NCI-H345 (cell line): ENCODE results near the gene MRPL45.

ENCODE experiments used
- DNase-seq: peaks from one replicate; lab custom pipeline; 2025; lab: John Stamatoyannopoulos, UW

MRPL45 gene

DNA sequence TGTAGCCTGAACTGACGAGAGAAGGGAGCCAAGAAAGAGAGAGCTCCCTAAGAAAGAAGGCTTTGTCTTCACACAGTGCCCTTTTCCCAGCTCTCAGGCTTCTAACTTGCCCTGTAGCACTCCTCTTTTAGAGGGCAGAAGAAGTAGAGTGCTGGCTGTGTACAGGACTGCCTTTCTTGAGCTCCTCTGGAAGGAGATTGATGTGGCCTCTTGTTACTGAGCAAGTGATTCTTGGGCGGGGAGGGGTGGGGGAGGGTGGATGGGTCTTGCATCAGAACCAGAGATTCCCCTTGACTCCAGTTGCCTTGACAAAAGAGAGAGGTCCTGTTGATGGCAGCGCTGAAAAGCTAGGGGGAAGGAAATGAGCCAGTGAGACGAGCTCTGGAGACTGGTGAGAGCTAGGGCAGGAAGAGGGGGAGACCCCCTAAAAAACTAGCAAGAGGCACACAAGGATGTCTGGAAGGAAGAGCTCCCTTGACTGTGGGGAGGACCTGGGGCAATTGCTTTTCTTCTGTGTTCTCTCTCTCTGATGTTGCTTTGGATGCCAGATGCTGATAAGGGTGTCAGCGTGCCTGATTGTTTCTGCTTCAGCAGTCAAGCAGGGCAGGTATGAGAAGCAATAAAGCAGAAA is 28.4 kb downstream of the MRPL45 start:
- no peak for DNase-seq

DNA sequence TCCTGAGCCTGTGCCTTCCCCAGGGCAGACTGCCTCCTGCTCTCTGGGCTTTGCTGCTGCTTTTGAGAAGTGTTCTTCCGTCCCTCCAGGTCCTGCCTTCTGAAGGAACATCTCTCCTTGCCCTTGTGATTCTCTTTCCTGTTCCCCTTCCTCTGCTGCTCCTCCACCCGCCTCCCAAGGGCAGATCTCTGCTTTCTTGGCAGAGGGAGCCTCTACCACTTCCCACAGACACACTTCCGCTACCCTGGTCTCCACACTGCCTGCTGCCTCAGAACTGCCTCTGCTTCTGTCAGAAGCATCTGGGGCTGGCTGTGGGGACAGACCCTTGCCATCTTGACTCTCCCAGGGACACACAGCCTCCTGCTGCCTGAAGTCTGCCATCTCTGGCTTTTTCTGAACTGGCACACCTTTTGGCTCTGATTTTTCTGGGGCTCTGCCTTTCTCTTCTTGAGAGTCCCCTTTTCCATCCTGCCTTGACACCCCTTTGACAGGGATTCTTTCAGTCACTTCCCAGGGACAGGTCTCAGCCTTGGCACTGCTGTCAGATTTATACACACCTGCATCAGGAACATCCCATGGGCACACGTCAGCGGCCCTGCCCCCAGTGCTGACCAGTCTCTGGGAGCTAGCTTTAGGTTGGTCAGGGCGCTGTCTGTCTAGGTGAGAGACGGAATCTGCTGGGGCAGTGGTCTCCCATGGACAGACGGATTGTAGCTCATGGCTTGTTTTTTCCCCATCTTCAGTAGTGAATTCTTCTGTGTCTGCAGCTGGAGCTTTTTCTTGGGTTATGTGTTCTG is 30.2 kb downstream of the MRPL45 start:
- no peak for DNase-seq

DNA sequence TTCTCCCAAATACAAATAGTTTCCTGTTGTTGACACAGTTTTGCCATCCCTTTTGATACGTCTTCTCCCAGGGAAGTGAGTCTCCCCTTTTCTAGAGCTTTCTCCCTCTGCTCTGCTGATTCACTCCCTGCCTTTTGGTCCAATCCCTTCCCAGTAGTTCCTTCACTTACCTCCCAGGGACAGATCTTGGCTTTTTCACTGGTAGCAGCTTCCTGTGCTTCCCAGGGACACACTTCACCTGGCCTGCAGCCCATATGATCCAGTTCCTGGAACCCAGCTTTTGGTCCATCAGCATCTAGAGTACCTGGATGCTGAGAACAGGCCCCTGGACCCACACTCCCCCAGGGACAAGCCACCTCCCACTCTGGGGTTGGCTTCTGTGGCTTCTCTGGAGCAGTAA is 31.0 kb downstream of the MRPL45 start:
- DNase-seq, result no peak

DNA sequence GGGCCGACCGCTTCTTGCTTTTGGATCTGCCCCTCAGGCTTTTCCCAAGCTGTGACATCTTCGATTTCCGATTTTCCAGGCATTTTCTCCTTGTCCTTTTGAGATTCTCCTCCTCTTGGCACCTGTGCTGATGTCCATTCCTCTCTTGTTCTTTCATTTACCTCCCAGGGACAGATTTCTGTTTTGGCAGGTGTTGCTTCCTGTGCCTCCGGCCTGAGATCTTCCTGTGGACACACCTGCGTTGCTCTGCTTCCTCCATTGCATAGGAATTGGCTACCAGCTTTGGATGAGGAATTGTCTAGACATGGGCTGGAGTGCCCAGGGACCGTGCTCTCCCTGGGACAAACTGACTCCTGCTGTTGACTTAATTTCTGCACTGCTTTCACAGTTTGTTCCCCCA is 31.7 kb downstream of the MRPL45 start:
- DNase-seq, result no peak

DNA sequence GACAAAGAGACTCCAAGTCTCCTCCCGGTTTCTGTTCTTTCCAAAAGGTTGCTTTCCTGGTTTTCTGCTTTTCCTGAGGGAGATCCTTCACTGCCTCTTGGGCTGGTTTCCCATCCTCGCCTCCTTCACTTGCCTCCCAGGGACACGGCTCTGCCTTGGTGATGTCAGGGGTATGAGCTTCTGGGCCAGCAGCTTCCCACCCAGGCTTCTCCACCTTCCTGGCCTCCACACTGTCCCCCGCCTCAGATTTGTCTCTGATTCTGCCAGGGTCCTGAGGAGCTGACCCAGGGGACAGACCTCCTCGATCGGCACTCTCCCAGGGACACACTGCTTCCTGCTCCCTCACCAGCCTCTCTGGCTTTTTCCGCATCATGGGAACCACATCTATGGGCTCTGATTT is 32.3 kb downstream of the MRPL45 start:
- no peak for DNase-seq

DNA sequence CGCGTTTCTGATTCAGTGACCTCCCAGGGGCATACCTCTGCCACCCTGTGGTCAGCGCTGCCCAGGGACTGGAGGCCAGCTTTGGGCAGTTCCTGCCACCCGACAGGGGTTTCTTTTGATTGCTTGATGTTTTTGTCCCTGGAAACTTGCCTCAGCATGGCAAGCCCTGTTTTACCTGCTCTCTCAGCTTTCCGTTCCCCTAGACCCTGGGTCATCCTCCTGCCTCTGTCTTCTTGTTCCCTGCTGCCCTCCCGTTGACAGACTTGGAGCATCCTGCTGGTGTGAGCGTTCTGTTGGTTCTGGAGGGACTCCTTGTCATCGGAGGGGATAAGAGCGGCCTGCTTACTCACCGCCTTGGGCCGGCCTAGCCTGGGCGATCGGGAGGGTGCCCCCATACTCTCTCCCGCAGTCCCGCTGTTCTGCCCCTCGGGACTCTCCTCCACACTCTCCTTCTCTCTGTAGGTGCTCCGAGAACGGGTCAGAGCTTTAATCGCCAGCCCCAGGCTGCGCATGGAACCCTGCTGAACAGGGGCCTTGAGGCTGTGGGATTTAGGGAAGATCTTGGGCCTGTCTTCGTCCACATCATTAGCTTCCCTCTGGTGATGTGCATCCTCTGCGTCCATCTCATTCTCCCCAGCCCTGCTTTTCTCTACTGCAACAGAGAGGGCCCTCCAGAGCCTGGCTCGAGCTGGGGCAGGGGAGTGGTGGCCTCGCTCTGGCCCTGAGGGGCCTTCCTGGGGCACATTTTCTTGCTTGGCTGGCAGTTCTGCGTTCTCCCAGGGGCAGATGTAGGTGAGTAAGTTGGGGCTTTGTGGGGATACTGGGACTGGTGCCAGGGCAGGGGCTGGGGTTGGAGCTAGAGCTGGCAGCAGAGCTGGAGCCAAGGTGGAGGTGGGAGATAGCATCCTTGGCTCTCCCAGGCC is 33.1 kb downstream of the MRPL45 start:
- DNase-seq, result no peak

DNA sequence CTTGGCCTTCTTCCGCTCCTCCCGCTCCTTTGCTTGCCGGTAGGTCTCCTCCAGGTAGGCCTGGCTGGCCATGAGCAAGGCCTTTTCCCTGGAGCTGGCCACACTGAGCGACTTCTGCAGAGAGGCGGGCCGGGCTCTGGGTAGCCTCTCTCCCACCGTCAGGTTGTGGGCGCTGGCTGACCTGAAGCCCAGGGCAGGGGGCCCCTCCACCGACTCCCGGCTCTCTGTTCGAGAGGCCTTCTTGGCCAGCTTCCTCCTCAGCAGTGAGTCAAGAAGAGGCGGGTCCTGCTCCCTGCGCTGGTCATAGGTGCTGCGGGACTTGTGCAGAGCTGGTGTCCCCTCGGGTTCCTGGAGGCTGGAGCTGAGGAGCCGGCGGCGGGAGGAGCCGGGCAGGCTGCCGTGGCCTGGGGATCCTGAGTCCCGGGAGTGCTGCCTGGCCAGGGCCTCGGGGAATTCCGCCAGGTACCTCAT is 34.0 kb downstream of the MRPL45 start:
- DNase-seq, result no peak

DNA sequence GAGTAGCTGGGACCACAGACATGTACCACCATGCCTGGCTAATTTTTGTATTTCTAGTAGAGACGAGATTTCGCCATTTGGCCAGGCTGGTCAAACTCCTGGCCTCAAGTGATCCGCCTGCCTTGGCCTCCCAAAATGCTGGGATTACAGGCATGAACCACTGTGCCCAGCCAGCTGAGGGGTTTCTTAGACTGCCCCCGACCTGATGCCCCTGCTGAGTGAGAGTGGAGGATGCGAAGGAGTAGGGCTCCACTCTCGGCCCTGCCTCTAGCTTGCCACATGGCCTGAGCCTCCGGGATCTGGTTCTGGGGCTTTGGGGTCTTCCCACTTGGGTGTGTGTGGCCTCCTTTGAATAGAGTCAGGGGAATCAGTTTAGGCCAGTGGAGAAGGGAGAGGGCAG is 35.8 kb downstream of the MRPL45 start:
- no peak for DNase-seq

DNA sequence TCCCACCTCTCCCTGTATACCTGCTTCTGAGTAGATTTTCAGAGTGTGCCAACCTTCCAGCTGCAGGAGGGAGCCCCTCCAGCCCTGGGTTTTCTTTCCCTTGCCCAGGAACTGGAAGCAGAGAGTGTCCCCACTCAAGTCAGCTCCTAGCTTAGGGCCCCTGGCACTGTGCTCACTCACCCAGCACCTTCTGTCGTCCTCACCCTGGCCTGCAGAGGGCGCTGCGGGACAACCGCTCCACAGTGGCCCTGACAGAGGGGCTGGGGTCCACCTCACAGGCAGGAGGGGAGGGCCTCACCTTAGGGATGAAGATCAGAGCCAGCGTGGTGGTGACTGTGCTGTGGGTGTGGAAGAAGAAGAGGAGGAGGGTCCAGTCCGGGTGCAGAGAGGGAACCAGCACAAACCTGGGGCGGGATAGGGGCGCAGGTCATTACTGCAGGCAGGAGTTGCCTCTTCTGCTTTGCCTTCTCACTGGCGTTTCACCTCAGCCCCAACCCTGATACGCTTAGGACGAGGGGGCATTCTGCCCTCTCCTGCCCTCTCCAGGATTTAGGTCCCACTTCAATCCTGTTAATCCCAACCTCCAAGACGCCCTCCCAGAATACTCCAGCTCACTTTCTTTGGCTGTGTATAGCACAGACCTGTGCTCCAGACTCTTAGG is 36.8 kb downstream of the MRPL45 start:
- peak; percentile 37 for DNase-seq

DNA sequence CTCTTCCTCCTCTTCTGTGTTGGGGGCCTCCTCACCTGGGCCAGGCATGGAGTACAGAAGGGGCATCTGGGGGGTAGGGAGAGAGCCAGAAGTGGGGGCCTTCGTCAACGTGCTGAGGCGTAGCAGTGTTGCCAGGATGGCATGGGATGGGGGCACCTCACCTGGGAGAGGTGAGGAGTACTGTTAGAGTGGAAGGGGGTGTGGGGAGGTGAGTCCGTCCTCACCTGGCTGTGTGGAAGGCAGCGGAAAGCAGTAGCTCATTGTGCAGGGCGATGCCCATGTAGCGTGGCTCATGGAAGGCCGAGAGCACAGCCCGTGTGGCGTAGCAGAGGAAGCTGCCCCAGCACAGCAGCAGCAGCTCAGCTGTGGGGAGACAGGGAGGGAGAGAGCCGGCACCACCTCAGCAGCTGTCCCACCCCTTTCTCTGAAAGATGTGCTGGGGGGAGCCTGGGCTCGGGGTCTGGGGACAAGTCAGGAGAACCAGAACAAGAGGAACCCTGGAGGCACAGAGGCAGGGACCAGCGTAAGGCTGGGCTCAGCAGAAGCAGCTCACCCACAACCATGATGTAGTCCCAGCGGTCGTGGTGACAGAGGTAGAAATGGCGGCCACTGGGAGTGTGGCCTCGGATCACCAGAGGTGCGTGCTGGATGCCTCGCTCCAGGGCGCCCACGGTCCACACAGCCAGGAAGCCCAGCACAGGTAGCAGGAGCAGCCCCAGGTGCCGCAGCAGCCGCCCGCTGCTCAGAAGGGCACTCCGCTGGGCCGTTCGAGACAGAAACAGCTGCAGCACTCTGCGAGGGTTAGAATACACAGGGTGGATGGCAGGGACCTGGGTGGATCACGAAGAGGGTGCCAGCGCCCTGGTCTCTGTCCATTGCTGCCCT is 37.8 kb downstream of the MRPL45 start:
- no peak for DNase-seq

DNA sequence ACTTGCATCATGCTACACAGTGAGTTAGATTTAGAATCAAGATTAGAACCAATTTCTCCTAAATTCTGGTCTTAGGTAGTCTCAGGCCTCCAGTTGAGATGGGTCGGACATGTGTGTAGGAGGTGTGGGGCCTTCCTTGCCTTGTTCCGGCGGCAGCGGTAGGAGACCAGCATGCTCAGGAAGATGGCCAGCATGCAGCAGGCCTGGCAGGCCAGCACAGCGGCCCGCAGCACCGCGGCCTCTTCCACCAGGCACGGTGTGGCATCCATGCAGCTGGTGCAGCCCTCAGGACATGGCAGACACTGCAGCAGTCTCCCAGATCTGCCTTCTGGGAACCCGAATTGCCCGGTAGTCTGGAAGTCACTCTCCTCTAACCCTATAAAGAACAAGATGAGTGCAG is 39.9 kb downstream of the MRPL45 start:
- no peak for DNase-seq

DNA sequence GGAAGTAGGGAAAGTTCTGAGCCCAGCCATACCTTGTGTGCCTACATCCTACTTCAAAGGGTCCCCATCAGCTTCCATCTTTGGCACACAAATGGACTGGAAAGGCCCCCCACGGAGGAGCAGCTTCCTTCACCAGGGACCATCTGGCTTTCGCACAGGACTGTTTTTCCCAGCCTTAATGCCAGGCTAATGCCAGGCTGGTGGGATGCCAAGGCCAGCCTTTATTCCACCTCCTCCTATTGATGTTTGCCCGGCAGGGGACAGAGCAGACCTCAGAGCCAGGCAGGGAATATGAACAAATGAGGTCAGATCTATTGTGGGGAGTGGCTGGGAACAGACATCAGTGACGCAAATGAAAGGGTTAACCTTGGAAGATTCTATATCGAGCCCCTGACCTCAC is 41.1 kb downstream of the MRPL45 start:
- peak; percentile 44 for DNase-seq

DNA sequence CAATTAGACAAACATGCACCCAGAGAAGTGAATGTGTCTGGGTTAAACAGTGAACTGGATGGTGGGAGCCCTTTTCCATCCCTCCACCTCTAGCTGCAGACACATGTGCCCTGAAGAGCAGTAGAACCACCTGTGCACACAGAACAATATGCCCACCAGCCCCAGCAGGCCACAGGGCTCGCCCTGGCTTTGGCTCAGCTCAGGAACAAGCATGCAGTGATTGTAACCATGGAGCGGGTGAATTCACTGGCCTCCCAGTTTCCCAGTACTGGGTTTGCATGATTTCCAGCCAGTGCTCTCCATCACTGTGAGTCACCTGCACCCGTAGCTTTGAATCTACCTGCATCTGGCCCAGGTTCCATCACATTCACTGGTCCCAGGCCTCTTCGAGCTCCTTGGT is 41.6 kb downstream of the MRPL45 start:
- no peak for DNase-seq

DNA sequence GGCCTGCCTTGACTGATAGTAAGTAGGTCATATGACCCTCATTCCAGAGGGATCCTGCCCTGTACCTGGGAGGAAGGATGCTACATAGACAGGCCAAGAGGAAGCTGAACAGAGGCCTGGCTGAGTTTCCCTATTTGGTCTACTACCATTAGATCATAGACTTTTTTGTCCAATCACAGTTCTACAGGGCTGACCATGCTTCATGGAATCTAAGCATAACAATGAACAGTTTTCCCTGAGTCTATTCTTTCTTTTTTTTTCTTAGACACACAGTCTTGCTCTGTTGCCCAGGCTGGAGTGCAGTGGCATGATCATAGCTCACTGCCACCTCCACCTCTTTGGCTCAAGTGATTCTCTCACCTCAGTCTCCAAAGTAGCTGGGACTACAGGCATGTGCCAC is 42.9 kb downstream of the MRPL45 start:
- DNase-seq, result no peak

DNA sequence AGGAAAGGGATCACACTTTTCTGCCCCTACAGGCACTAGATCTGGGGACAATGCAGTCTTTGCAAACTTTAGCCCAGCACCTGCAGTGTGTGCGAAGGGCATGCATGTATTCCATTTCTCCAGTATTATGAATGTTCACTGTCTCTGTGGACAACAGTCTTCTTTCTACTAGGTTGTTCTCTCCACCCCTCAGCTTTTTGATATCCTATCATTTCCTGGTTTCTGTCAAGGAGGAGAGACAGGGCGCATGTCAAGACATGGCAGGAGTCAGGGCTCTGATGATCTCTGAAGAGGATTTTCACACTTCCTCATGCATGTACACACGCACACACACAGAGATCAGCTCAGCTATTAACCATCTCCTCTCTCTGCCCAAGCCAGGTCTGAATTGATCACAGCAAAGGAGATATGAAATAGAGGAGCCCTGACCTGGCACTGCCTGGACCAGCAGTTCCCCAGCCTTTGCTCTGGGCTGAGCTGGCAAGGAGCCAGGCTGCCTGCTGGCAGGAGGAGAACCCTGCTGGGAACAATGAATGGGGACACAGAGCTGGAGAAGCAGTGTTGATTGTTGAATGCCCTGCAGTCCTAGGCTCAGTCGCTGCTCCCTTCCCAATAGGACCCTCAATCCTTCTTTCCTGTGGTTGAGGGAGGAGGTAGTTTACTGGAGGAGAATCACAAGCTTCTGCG is 44.2 kb downstream of the MRPL45 start:
- peak; percentile 91 for DNase-seq

DNA sequence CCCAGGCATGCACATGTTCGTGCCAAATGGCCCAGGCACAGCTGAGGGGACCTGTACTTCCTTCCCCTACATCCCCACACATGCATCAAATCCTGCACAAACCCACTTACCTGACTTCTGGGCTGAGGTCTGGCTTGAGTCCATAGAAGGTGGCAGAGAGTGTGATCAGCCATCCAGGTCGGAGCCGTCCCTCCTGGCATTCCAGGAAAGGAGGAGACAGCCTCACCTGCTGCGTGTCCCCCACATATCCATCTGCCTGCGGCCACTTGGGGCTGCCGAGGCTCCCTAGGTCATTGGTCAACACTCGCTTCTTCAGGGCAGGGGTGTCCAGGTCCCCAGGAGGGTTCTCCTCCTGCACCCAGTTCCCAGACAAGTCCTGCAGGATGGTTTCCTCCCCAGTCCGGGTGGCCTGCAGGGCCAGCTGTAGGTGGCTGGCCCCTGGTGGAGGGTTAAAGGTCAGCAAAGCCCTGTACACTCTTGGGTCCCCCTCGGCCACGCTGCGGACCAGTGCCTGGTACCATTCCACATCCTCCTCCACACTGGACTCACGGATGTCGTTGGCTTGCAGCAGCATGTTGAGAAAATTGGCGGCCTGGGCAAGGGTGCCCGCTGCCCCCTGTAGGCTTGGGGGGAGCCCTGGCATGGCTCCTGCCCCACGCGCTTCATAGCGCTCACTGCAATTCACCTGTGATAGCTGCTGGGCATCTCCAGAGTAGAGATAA is 46.1 kb downstream of the MRPL45 start:
- no peak for DNase-seq

DNA sequence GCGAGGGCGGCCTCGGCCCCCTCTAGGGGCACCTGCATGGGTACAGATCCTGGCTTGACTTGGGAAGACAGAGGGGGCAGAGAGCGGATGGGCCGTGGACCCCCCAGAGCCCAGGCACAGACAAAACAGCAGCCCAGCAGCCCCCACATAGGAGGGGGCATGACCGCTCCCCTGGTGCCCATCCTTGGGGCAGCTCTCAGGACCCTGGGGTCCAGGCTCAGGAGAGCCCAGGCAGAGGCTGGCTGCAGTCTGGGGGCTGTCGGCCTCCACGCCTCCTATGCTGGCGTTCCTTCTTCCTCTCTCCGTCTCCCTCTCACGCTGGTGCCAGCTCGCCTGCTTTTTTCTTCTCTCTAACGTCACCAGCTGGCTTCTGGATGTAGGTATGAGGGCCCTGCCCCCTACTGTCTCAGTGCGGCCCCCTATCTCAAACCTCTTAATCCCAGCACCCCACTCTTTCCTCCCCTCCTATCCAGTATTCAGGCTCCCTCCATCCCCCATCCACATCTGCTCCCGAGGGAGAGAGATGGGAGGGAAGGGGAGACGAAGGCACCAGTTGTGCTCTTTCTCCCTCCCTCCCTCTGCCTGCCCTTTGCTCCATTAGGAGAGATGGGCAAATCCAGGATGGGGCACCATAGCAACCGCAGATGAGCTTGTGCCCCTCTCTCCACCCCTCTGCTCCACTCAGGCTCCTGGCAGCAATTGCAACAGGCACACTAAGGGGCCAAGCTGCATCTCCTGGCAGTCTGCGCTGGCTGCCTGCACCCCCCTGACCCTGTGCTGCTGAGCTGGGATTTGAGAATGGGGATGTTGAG is 46.8 kb downstream of the MRPL45 start, which contains the start of gene GPR179:
Gene GPR179, minus strand, starts transcription at position 349 of the 812 bp plus-strand sequence. Its CDS starts 167 bp downstream, at position 182.
- no peak for DNase-seq

DNA sequence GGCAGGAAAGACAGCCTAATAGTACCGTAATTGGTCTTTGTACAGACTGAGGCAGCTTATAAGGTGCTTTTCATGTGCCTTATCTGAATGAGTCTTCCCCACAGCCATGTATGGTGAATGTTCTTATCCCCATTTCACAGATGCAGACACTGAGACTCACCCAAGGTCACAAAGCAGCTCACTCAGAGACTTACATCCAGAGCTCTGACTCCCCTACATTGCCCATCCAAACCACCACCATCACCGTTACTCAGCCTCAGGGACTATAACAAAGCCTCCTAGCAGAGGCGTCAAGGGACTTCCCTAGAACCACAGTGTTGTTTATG is 47.4 kb downstream of the MRPL45 start:
- no peak for DNase-seq

DNA sequence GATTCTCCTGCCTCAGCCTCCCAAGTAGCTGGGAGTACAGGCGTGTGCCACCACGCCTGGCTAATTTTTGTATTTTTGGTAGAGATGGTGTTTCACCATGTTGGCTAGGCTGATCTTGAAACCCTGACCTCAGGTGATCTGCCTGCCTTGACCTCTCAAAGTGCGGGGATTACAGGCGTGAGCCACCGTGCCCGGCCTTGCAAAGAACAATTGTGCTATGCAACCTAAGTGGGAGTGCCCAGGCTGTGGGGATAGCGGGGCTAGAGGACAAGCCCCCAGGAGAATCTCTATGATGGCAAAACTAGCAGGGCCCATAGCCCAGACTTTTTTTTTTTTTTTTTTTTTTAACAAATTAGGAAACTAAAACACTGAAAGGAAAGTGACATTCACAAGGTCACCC is 48.8 kb downstream of the MRPL45 start:
- no peak for DNase-seq
